OCI-LY3 (cell line): ENCODE measurements around the gene PRKAA1.

Experiments
- EZH2phosphoT487 ChIP-seq: fragments of 200-600 bp; shearing (Covaris generic); IDR thresholded peaks from 2 replicates; pipeline ENCODE4 v1.6.1; 2018; ENCODE audit warnings: antibody characterized with exemption, mixed run types, low read depth
- TF ChIP-seq, protein P1 (sequence below): fragments of 200-600, 300-600 bp; sonication (generic); IDR thresholded peaks from 2 replicates; pipeline ENCODE4 v1.5.1; 2014; ENCODE audit warnings: antibody characterized with exemption, low read length, low read depth

DNA sequence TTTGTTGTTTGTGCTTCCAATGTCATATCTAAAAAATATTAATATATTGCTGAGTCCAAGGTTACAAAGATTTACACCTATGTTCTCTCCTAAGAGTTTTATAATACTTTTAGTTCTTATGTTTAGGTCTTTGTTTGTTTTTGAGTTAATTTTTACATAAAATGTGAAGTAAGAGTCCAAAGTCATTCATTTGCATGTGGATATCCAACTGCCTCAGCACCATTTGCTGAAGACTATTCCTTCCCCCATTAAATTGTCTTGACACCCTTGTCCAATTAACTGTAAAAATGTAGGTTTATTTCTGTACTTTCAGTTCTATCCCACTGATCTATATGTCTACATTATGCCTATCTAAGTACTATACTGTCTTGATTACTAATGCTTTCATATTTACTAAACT lies 78.1 kb downstream of the PRKAA1 start:
- TF ChIP-seq, protein P1, sequence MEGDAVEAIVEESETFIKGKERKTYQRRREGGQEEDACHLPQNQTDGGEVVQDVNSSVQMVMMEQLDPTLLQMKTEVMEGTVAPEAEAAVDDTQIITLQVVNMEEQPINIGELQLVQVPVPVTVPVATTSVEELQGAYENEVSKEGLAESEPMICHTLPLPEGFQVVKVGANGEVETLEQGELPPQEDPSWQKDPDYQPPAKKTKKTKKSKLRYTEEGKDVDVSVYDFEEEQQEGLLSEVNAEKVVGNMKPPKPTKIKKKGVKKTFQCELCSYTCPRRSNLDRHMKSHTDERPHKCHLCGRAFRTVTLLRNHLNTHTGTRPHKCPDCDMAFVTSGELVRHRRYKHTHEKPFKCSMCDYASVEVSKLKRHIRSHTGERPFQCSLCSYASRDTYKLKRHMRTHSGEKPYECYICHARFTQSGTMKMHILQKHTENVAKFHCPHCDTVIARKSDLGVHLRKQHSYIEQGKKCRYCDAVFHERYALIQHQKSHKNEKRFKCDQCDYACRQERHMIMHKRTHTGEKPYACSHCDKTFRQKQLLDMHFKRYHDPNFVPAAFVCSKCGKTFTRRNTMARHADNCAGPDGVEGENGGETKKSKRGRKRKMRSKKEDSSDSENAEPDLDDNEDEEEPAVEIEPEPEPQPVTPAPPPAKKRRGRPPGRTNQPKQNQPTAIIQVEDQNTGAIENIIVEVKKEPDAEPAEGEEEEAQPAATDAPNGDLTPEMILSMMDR, result no peak
- TF ChIP-seq EZH2phosphoT487, result no peak
